Measurements from ENCODE around the gene VPS33B. TPM values are rescaled to one million over a fixed set of nuclear protein-coding genes. Genes with fewer than 3 reads are reported as not detected.

Gene VPS33B
- total RNA-seq, 1 experiment from 2014 or later, result 16.3 TPM

GRCh38 chr15:90962021-90962420 is 60.4 kb downstream of the VPS33B start:
- H2BK120ac ChIP-seq (ENCODE audit: low read depth, low read length, poor library complexity, severe bottlenecking), result no peak overlapping the region
- no peak overlapping the region for H4K91ac ChIP-seq (ENCODE audit: insufficient read length, low read depth, low read length)
- no peak overlapping the region for H2AK5ac ChIP-seq (ENCODE audit: insufficient read length, low read length)
- H3K9me3 ChIP-seq (ENCODE audit: control insufficient read depth, low read depth, low read length), result no peaks in the 10 kb centered on the region
- peaks cover 3% of the 10 kb centered on the region; the same call in 1 of the 2 replicates for H3K4me1 ChIP-seq (ENCODE audit: insufficient read depth, low read length)
- no peaks in the 10 kb centered on the region for H3K27me3 ChIP-seq (ENCODE audit: insufficient read depth, low read length)
- no peak overlapping the region for H3K14ac ChIP-seq (ENCODE audit: insufficient read depth, low read length)
- WGBS (ENCODE audit: extremely low coverage, insufficient read length, low lambda C conversion rate), result no CpG with 5 or more reads among the region's 4 CpGs
- H4K5ac ChIP-seq (ENCODE audit: insufficient read length, low read depth, low read length), result no peak overlapping the region
- no peak overlapping the region for H3K18ac ChIP-seq (ENCODE audit: insufficient read length, low read depth, low read length)
- no peak overlapping the region for H3K4ac ChIP-seq (ENCODE audit: low read depth, low read length)
- no peak overlapping the region for H2BK15ac ChIP-seq (ENCODE audit: low read depth, low read length)
- H3K23ac ChIP-seq (ENCODE audit: insufficient read length, low read depth, low read length), result no peak overlapping the region
- peaks cover 6 to 7% of the 10 kb centered on the region in 2 experiments for H3K4me1 Mint-ChIP-seq
- no peak overlapping the region for H3T11ph ChIP-seq (ENCODE audit: low read length)
- no peaks in the 10 kb centered on the region for H3K79me1 ChIP-seq (ENCODE audit: insufficient read depth, low read depth, low read length, poor library complexity, severe bottlenecking)
- no peak overlapping the region for H2BK5ac ChIP-seq (ENCODE audit: insufficient read length, low read length)
- no peak overlapping the region for H4K8ac ChIP-seq (replicated peaks; ENCODE audit: insufficient read length, low read depth, low read length)
- no peaks in the 10 kb centered on the region for H3K23me2 ChIP-seq (ENCODE audit: insufficient read length, low read depth, low read length, poor library complexity, severe bottlenecking)
- H3K27ac ChIP-seq (ENCODE audit: insufficient read length, low read depth, low read length), result no peak overlapping the region
- H2AFZ ChIP-seq (ENCODE audit: low read length), result no peak overlapping the region
- no peak overlapping the region for H2BK20ac ChIP-seq (ENCODE audit: low read depth, low read length, poor library complexity, severe bottlenecking)
- H3K4me2 ChIP-seq (ENCODE audit: insufficient read depth, insufficient read length, low read length), result no peak overlapping the region
- H3K56ac ChIP-seq (ENCODE audit: insufficient read length, low read depth, low read length), result no peak overlapping the region
- TF ChIP-seq CTCF (conservative IDR thresholded peaks at IDR 0.05), result no peak
- no peak overlapping the region for H2BK12ac ChIP-seq (ENCODE audit: insufficient read length, low read depth, low read length)
- H3K27me3 Mint-ChIP-seq (ENCODE audit: low read depth), result no peaks in the 10 kb centered on the region
- H4K20me1 ChIP-seq (ENCODE audit: control insufficient read depth, insufficient read depth, insufficient read length), result no peaks in the 10 kb centered on the region
- no peak overlapping the region for H3K27ac Mint-ChIP-seq
- H3K9ac ChIP-seq (ENCODE audit: extremely low read depth, insufficient read length, low read length), result no peak overlapping the region
- H3K9me3 Mint-ChIP-seq, result no peaks in the 10 kb centered on the region
- H3K36me3 Mint-ChIP-seq (ENCODE audit: insufficient read depth in 1 of 3, low read depth in 3 of 3), result peaks cover 14 to 70% (median 65%) of the 10 kb centered on the region in 3 experiments
- no peak overlapping the region for H3K4me3 Mint-ChIP-seq
- no peak for DNase-seq
- no peaks in the 10 kb centered on the region for H3K79me2 ChIP-seq (ENCODE audit: insufficient read depth, low read length)

Data from H9 (cell line).